HG03378 (cell line): ENCODE data around the gene SARS1.
"Not testable (repeated sequence)": the region's sequence is repeated elsewhere in the genome, so short reads cannot be mapped to it uniquely, and the experiment has no call there.

Source experiments
- ATAC-seq: cut with Tn5 transposase; IDR thresholded peaks from one replicate; pipeline ENCODE4 v1.9.1; 2021; ENCODE audit warnings: mild to moderate bottlenecking, moderate library complexity; ENCODE audit not compliant: unreplicated experiment

The SARS1 gene

GRCh38 chr1:109192433-109192832, 21.3 kb upstream of the SARS1 start:
- no peak for ATAC-seq

- ATAC-seq, result no peak
Measured at GRCh38 chr1:109193653-109194590, 19.8 kb upstream of the SARS1 start.

- no peak for ATAC-seq
Measured at GRCh38 chr1:109197158-109198042, 16.3 kb upstream of the SARS1 start.

GRCh38 chr1:109198043-109198695, 15.5 kb upstream of the SARS1 start:
- ATAC-seq, result no peak

GRCh38 chr1:109198745-109199144, 15.0 kb upstream of the SARS1 start:
- ATAC-seq, result no peak

- ATAC-seq, result no peak
Measured at GRCh38 chr1:109199710-109200109, 14.0 kb upstream of the SARS1 start.

GRCh38 chr1:109201123-109201703, 12.5 kb upstream of the SARS1 start:
- ATAC-seq, result no peak

GRCh38 chr1:109204484-109204883, 9.2 kb upstream of the SARS1 start:
- no peak for ATAC-seq

GRCh38 chr1:109206339-109206738, 7.4 kb upstream of the SARS1 start:
- no peak for ATAC-seq

- ATAC-seq, result no peak
Measured at GRCh38 chr1:109207467-109208103, 6.1 kb upstream of the SARS1 start.

GRCh38 chr1:109208394-109208793, 5.3 kb upstream of the SARS1 start:
- no peak for ATAC-seq

- no peak for ATAC-seq
Measured at GRCh38 chr1:109208836-109209463, 4.8 kb upstream of the SARS1 start.

GRCh38 chr1:109210058-109210457, 3.7 kb upstream of the SARS1 start:
- ATAC-seq, result no peak

GRCh38 chr1:109213345-109213823, 334 bp upstream of the SARS1 start:
- no peak for ATAC-seq

- ATAC-seq, result no peak
Measured at GRCh38 chr1:109214695-109215623, 1.2 kb downstream of the SARS1 start.

GRCh38 chr1:109216662-109217061, 2.9 kb downstream of the SARS1 start:
- no peak for ATAC-seq

GRCh38 chr1:109218516-109218915, 4.8 kb downstream of the SARS1 start:
- ATAC-seq, result no peak

- not testable (repeated sequence) for ATAC-seq
Measured at GRCh38 chr1:109221201-109221600, 7.5 kb downstream of the SARS1 start.

GRCh38 chr1:109225308-109225707, 11.6 kb downstream of the SARS1 start:
- no peak for ATAC-seq
